Stimulated activated CD8-positive, alpha-beta memory T cell treated with anti-CD3 and anti-CD28 coated beads, Interleukin-15, amount 100 ng/mL, for 4 hours (primary cell): ENCODE measurements around the gene KIF5A.

Experiments
- DNase-seq, 2 donors: peaks; one replicate each; pipeline ENCODE4 v3.0.0-alpha.2; 2020; ENCODE audit warnings: low read depth in 2 of 2

The KIF5A gene

DNA sequence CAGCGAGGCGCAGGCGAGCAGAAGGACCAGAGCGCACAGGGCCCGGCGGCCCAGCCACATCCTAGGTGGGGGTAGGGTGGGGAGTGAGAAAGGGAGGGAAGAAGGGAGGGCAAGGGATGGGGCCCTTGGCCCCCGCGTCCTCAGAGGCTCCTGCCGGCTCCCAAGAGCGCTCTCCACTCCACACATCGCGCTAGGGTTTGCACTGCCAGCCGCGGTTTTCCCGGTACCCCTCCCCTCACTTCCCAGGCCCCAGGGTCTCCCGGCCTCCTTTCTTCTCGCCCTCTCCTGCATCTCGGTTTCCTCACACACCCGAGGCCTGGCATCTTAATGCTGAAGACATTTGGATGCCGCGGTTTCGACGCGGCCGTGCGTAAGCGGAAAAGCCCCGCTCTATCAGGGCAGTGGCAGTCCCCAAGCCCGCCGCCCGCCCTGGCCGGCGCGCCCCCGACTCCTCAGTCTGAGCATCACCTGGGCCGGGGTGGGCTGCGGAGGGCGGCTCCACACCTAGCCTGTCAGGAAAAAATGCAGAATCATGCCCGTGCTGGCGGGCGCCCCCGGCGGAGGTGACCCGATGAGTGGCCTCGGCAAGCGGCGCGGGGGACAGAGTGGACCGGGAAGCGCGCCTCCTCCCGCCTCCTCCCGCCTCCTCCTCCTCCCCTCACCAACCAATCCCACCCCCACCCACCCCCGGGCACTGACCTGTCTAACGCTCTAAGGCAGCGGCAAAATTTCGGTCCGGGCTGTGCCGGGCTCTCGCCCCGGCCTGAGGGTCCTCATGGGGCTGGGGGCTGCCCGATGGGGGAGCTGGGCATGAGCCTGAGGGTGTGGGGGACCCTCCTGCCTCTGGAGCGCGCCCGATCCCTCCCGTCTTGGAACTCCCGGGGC lies 82.5 kb downstream of the KIF5A start:
- DNase-seq, result no peak

DNA sequence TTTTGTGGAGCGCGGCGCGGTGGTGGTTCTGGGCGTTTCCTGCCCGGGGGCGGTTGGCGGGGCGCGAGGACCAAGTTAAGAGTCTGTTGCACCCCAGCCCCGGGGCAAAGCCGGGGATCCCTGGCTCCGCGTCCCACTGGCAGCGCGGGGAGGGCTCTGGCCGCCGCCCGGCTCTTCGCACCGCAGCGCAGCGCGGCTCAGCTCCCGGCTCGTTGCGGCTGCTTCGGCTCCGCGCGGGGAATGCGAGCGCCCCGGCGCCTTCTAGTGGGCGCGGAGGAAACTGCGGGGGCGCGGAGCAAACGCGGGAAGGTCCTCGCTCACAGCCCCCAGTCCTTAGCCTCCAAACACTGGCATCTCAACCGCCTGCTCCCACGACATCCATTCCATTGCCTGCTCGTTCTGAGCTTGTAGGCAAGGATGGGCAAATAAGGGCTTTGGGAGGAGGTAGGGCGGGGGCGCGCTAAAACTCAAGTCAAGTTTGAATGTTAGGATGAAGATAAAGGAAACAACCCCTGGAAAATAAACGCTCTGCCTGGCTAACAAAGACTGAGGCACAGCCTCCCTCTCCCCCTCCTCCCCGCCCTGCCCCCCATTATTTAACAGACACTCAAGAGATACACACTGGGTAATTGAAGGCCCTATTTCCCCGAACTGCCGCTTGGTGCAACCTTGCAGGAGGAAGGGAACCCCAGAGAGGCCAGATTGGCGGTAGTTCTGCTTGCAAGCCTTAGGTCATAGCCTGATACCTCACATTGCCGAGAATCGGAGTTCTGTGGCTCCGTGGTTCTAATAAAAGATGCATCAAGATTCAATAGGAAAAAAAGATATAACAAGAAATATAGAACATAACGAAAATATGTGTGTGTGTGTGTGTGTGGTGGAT lies 83.4 kb downstream of the KIF5A start, which contains the start of gene B4GALNT1:
B4GALNT1 (minus strand) TSS at position 244 of the 883 bp plus-strand sequence. CDS start 1,069 bp downstream, outside the sequence.
- DNase-seq, result peak in 1 of 2 donors; percentile 39
